Measurements from ENCODE around the gene UNC13C. TPM values are rescaled to one million over a fixed set of nuclear protein-coding genes. Genes with fewer than 3 reads are reported as not detected.

The UNC13C gene
- total and polyA plus RNA-seq, 2 donors (not counting 3 experiments of a cell fraction or from before 2014, with no cell fraction given): not detected

GRCh38 chr15:54364961-54365360 lies 386.7 kb downstream of the UNC13C start:
- no peaks in the 10 kb centered on the region for H3K4me1 ChIP-seq (ENCODE audit: control insufficient read depth, extremely low read depth, insufficient read depth, low read length)
- DNase-seq (ENCODE audit: low read depth, low spot score): no peak
- POLR2A ChIA-PET: no interaction called here
- H3K27ac ChIP-seq (ENCODE audit: insufficient read depth, low read depth, low read length): no peak overlapping the region
- no peaks in the 10 kb centered on the region for H4K20me1 ChIP-seq (replicated peaks; ENCODE audit: control insufficient read depth, extremely low read depth, insufficient read depth, low read length)
- dilution Hi-C loops (cut with MboI; ENCODE audit: extremely low pct_ligation_motif_present, low sequenced_read_pairs) (no loop called here), intact Hi-C loops (cut with micrococcal nuclease) (no loop called here)
- CTCF ChIA-PET: interaction anchor here (1.2 kb wide), 1 partner anchor 19 kb away, joined by 3 read pairs; no protein-coding TSS in a partner anchor
- H3K9ac ChIP-seq (replicated peaks; ENCODE audit: extremely low read depth, insufficient read depth, low read length): no peak overlapping the region
- H3K9me3 ChIP-seq (replicated peaks; ENCODE audit: control insufficient read depth, insufficient read depth, low read length): no peaks in the 10 kb centered on the region
- H3K4me2 ChIP-seq (ENCODE audit: insufficient read depth, low read length): no peak overlapping the region
- BruUV-seq (replicated peaks): no TSS peak
- no peaks in the 10 kb centered on the region for H3K9me1 ChIP-seq (replicated peaks; ENCODE audit: control insufficient read depth, extremely low read depth, insufficient read depth, low read length)
- TF ChIP-seq JUN (IDR thresholded peaks at IDR 0.05; ENCODE audit: borderline replicate concordance, insufficient read depth, insufficient read length, low read depth): no peak
- TF ChIP-seq MAX (IDR thresholded peaks at IDR 0.05; ENCODE audit: insufficient read depth, insufficient read length): no peak
- TF ChIP-seq GATA2 (IDR thresholded peaks at IDR 0.05; ENCODE audit: insufficient read depth, insufficient read length, low read depth, low read length): no peak
- no peak overlapping the region for H2AFZ ChIP-seq (ENCODE audit: low read depth, low read length)
- H3K79me2 ChIP-seq (ENCODE audit: control insufficient read depth, insufficient read depth, low read length): no peaks in the 10 kb centered on the region
- no peak for FAIRE-seq
- no peak overlapping the region for H3K4me3 ChIP-seq (replicated peaks in 1 of 3; ENCODE audit: insufficient read depth in 1 of 3, low read depth in 1 of 3, low read length in 3 of 3)
- no peaks in the 10 kb centered on the region for H3K27me3 ChIP-seq (ENCODE audit: control insufficient read depth in 2 of 2, insufficient read depth in 2 of 2, low read length in 2 of 2)
- H3K36me3 ChIP-seq (ENCODE audit: control insufficient read depth in 2 of 2, extremely low read depth in 1 of 2, insufficient read depth in 2 of 2, low read length in 2 of 2): no peaks in the 10 kb centered on the region

GRCh38 chr15:54373332-54373731 lies 395.1 kb downstream of the UNC13C start:
- no peaks in the 10 kb centered on the region for H3K36me3 ChIP-seq (ENCODE audit: control insufficient read depth in 2 of 2, extremely low read depth in 1 of 2, insufficient read depth in 2 of 2, low read length in 2 of 2)
- H3K9ac ChIP-seq (replicated peaks; ENCODE audit: extremely low read depth, insufficient read depth, low read length): no peak overlapping the region
- POLR2A ChIA-PET: no interaction called here
- intact Hi-C loops (cut with micrococcal nuclease): no loop called here
- no TSS peak for BruUV-seq (replicated peaks)
- no peaks in the 10 kb centered on the region for H3K9me1 ChIP-seq (replicated peaks; ENCODE audit: control insufficient read depth, extremely low read depth, insufficient read depth, low read length)
- DNase-seq (ENCODE audit: low read depth, low spot score): no peak
- H2AFZ ChIP-seq (ENCODE audit: low read depth, low read length): no peak overlapping the region
- no peaks in the 10 kb centered on the region for H3K4me1 ChIP-seq (ENCODE audit: control insufficient read depth, extremely low read depth, insufficient read depth, low read length)
- H3K79me2 ChIP-seq (ENCODE audit: control insufficient read depth, insufficient read depth, low read length): no peaks in the 10 kb centered on the region
- H3K27me3 ChIP-seq (ENCODE audit: control insufficient read depth in 2 of 2, insufficient read depth in 2 of 2, low read length in 2 of 2): no peaks in the 10 kb centered on the region
- dilution Hi-C loops (cut with MboI; ENCODE audit: extremely low pct_ligation_motif_present, low sequenced_read_pairs): no loop called here
- no peak overlapping the region for H3K4me3 ChIP-seq (replicated peaks in 1 of 3; ENCODE audit: insufficient read depth in 1 of 3, low read depth in 1 of 3, low read length in 3 of 3)
- TF ChIP-seq MYC (IDR thresholded peaks at IDR 0.05; ENCODE audit: low read depth, low read length) (no peak), POLR2AphosphoS5 (IDR thresholded peaks at IDR 0.05; ENCODE audit: insufficient read depth, low read depth, low read length) (no peak), FOS (IDR thresholded peaks at IDR 0.05; ENCODE audit: borderline replicate concordance, insufficient read depth, low read length) (no peak), POLR2A (IDR thresholded peaks at IDR 0.05; ENCODE audit: low read depth, low read length) (no peak), JUN (IDR thresholded peaks at IDR 0.05; ENCODE audit: borderline replicate concordance, insufficient read depth, insufficient read length, low read depth) (no peak), GATA2 (IDR thresholded peaks at IDR 0.05; ENCODE audit: insufficient read depth, insufficient read length, low read depth, low read length) (no peak), EZH2 (IDR thresholded peaks at IDR 0.05; ENCODE audit: borderline replicate concordance, low read depth, low read length, severe bottlenecking) (no peak)
- FAIRE-seq: no peak
- CTCF ChIA-PET: no interaction called here
- no peaks in the 10 kb centered on the region for H3K9me3 ChIP-seq (replicated peaks; ENCODE audit: control insufficient read depth, insufficient read depth, low read length)
- no peaks in the 10 kb centered on the region for H4K20me1 ChIP-seq (replicated peaks; ENCODE audit: control insufficient read depth, extremely low read depth, insufficient read depth, low read length)
- H3K4me2 ChIP-seq (ENCODE audit: insufficient read depth, low read length): no peak overlapping the region
- no peak overlapping the region for H3K27ac ChIP-seq (ENCODE audit: insufficient read depth, low read depth, low read length)

Measured in endothelial cell of umbilical vein (primary cell).